Mesendoderm (in vitro differentiated cells): ENCODE measurements around the gene BMP15.

Experiments used
- DNase-seq: peaks from one replicate; pipeline ENCODE4 v3.0.0; 2013
- H2AK5ac ChIP-seq: 2 replicates; pipeline ENCODE4 v1.6.1; 2013; ENCODE audit warnings: low read length, inconsistent platforms
- H2BK120ac ChIP-seq: 2 replicates; pipeline ENCODE4 v1.6.1; 2013; ENCODE audit warnings: low read depth, mild to moderate bottlenecking, low read length, moderate library complexity, mixed read lengths
- H2BK15ac ChIP-seq: replicated peaks from 2 replicates; pipeline ENCODE4 v1.6.1; 2013; ENCODE audit warnings: low read depth, mild to moderate bottlenecking, moderate library complexity
- H2BK5ac ChIP-seq: 2 replicates; pipeline ENCODE4 v1.6.1; 2013; ENCODE audit warnings: low read length, inconsistent platforms
- H3K18ac ChIP-seq: 2 replicates; pipeline ENCODE4 v1.6.1; 2013; ENCODE audit warnings: mild to moderate bottlenecking, low read length, mixed read lengths
- H3K23ac ChIP-seq: one replicate; pipeline ENCODE4 v1.6.1; 2013; ENCODE audit warnings: low read length
- H3K27ac ChIP-seq: 2 replicates; pipeline ENCODE4 v1.5.1; 2013; ENCODE audit warnings: low read depth, mild to moderate bottlenecking, inconsistent platforms, low read length, moderate library complexity
- H3K27me3 ChIP-seq: 2 replicates; pipeline ENCODE4 v1.6.1; 2013; ENCODE audit warnings: low read length, control low read depth, mild to moderate bottlenecking, inconsistent platforms; ENCODE audit not compliant: insufficient read depth, poor library complexity
- H3K36me3 ChIP-seq: 2 replicates; pipeline ENCODE4 v1.6.1; 2013; ENCODE audit warnings: low read length, inconsistent platforms; ENCODE audit not compliant: control insufficient read depth, insufficient read depth
- H3K4ac ChIP-seq: one replicate; pipeline ENCODE4 v1.6.1; 2013; ENCODE audit warnings: low read depth, mild to moderate bottlenecking, low read length, moderate library complexity
- H3K4me1 ChIP-seq: 2 replicates; pipeline ENCODE4 v1.6.1; 2013; ENCODE audit warnings: low read depth, low read length, inconsistent platforms; ENCODE audit not compliant: control insufficient read depth
- H3K4me2 ChIP-seq: 2 replicates; pipeline ENCODE4 v1.6.1; 2013; ENCODE audit warnings: low read length
- H3K4me3 ChIP-seq: 2 replicates; pipeline ENCODE4 v1.5.1; 2013; ENCODE audit warnings: mild to moderate bottlenecking, low read length
- H3K56ac ChIP-seq: one replicate; pipeline ENCODE4 v1.6.1; 2013; ENCODE audit warnings: low read length
- H3K79me1 ChIP-seq: 2 replicates; pipeline ENCODE4 v1.6.1; 2013; ENCODE audit warnings: low read length, inconsistent platforms
- H3K79me2 ChIP-seq: 2 replicates; pipeline ENCODE4 v1.6.1; 2013; ENCODE audit warnings: mild to moderate bottlenecking, low read length; ENCODE audit not compliant: control insufficient read depth, insufficient read depth
- H3K9ac ChIP-seq: 2 replicates; pipeline ENCODE4 v1.6.1; 2013; ENCODE audit warnings: low read length, inconsistent platforms
- H4K5ac ChIP-seq: one replicate; pipeline ENCODE4 v1.6.1; 2013; ENCODE audit warnings: low read length
- H4K8ac ChIP-seq: one replicate; pipeline ENCODE4 v1.6.1; 2013; ENCODE audit warnings: low read depth, mild to moderate bottlenecking, control low read depth, low read length, moderate library complexity
- WGBS: extraction: QIAGEN DNeasy Blood & Tissue Kit; methylation state at CpG from one replicate; pipeline ENCODE4 v1.1.7; 2013; ENCODE audit warnings: low lambda C conversion rate, missing lambda C conversion rate; ENCODE audit not compliant: insufficient coverage; ENCODE audit errors: extremely low coverage; 5-methylcytosine and 5-hydroxymethylcytosine counted together

BMP15 gene

DNA sequence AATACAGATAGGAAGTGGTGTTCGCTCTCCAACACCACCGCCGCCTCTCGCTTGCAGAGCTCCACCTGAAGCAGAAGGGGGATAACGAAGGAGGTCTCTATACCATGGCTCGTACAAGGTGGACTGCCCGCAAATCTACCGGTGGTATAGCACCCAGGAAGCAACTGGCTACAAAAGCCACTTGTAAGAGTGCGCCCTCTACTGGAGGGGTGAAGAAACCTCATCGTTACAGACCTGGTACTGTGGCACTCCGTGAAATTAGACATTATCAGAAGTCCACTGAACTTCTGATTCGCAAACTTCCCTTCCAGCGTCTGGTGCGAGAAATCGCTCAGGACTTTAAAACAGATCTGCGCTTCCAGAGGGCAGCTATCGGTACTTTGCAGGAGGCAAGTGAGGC lies 5.2 kb upstream of the BMP15 start:
- Histone ChIP-seq H4K8ac (no peak overlapping the region), H3K9ac (no peak overlapping the region), H3K27ac (no peak overlapping the region), H3K56ac (no peak overlapping the region), H3K23ac (no peak overlapping the region), H3K4me2 (no peak overlapping the region), H3K36me3 (no peaks in the 10 kb centered on the region), H3K4me3 (no peak overlapping the region), H3K79me2 (no peaks in the 10 kb centered on the region), H3K4me1 (no peaks in the 10 kb centered on the region), H2AK5ac (no peak overlapping the region), H4K5ac (no peak overlapping the region), H3K79me1 (no peaks in the 10 kb centered on the region), H3K18ac (no peak overlapping the region), H3K4ac (no peak overlapping the region), H2BK120ac (no peak overlapping the region), H2BK5ac (no peak overlapping the region), H2BK15ac (no peak overlapping the region), H3K27me3 (no peaks in the 10 kb centered on the region)
- peak; percentile 4 for DNase-seq
- no CpG with 5 or more reads among the region's 17 CpGs for WGBS

DNA sequence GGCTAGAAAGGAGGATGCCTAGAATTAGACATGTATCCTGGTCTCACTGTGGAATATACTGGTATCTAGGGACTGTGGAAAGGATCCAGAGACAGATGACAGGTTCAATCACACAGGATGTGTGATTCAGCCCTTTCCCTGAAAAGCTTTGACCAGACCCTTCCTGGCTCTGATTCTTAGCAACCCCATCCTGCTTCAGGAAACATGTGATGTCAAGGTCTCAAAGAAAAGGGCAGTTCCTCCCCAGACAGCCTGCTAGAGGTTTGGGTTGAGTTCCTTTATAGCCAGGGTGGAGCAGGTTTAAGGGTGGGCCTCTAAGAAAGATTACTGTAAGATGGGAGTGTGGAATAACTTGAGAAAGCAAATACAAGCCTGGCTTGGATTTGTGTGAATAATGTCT lies 3.0 kb downstream of the BMP15 start:
- H3K4me2 ChIP-seq, result no peak overlapping the region
- H4K8ac ChIP-seq, result no peak overlapping the region
- H3K4me1 ChIP-seq, result no peaks in the 10 kb centered on the region
- no peak overlapping the region for H3K23ac ChIP-seq
- no peaks in the 10 kb centered on the region for H3K27me3 ChIP-seq
- H3K4ac ChIP-seq, result no peak overlapping the region
- H4K5ac ChIP-seq, result no peak overlapping the region
- no peak for DNase-seq
- no peaks in the 10 kb centered on the region for H3K79me2 ChIP-seq
- no peak overlapping the region for H3K9ac ChIP-seq
- no peak overlapping the region for H3K27ac ChIP-seq
- no peak overlapping the region for H3K56ac ChIP-seq
- H3K18ac ChIP-seq, result no peak overlapping the region
- H3K4me3 ChIP-seq, result no peak overlapping the region
- H2BK15ac ChIP-seq, result no peak overlapping the region
- no peaks in the 10 kb centered on the region for H3K36me3 ChIP-seq
- H2BK5ac ChIP-seq, result no peak overlapping the region
- no peak overlapping the region for H2AK5ac ChIP-seq
- H2BK120ac ChIP-seq, result no peak overlapping the region
- no peaks in the 10 kb centered on the region for H3K79me1 ChIP-seq

DNA sequence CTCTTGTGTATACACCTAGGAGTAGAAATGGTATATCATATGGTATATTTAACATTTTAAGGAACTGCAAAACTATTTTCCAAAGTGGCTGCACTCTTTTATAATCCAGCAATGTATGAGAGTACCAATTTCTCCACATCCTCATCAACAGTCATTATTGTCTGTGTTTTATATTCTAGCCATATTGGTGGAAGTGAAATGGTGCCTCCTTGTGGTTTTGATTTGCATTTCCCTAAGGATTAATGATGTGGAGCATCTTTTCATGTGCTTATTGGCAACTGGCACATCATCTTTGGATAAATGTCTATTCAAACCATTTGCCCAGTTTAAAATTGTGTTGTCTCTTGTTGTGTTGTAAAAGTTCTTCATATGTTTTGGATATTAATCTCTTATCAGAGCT lies 9.6 kb downstream of the BMP15 start:
- peak; percentile 14 for DNase-seq

DNA sequence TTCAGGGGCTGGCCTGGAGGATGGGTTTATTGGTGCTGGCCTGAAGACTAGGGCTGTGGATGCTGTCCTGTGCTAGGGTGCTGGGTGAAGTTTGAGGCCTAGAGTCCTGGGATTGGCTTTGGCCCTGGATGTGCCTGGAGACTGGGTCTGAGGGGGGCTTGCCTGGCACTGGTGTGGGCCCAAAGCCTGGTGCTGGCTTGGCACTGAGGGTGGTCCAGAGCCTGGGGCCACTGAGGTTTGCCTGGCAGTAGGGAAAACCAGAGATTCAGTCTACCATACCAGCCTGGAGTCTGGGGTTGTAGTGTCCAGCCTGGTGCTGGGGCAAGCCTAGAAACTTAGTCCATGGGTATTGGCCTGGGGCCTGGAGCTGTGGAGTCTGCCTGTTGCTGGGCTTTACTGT lies 16.6 kb downstream of the BMP15 start:
- no peak overlapping the region for H3K18ac ChIP-seq
- H4K5ac ChIP-seq, result no peak overlapping the region
- no peak overlapping the region for H2BK120ac ChIP-seq
- H3K36me3 ChIP-seq, result no peaks in the 10 kb centered on the region
- no peak for DNase-seq
- H2AK5ac ChIP-seq, result no peak overlapping the region
- H2BK15ac ChIP-seq, result no peak overlapping the region
- no peak overlapping the region for H2BK5ac ChIP-seq
- H3K4me3 ChIP-seq, result no peak overlapping the region
- no peak overlapping the region for H3K9ac ChIP-seq
- no peak overlapping the region for H3K27ac ChIP-seq
- no peaks in the 10 kb centered on the region for H3K79me1 ChIP-seq
- no peaks in the 10 kb centered on the region for H3K79me2 ChIP-seq
- H4K8ac ChIP-seq, result no peak overlapping the region
- H3K56ac ChIP-seq, result no peak overlapping the region
- H3K4me2 ChIP-seq, result no peak overlapping the region
- no peaks in the 10 kb centered on the region for H3K27me3 ChIP-seq
- H3K23ac ChIP-seq, result no peak overlapping the region
- no peaks in the 10 kb centered on the region for H3K4me1 ChIP-seq
- no peak overlapping the region for H3K4ac ChIP-seq

More for the DNA sequence above, 9.6 kb downstream of the BMP15 start:
- Histone ChIP-seq H3K9ac (no peak overlapping the region), H2BK120ac (no peak overlapping the region), H3K4ac (no peak overlapping the region), H3K18ac (no peak overlapping the region), H2BK15ac (no peak overlapping the region), H2AK5ac (no peak overlapping the region), H3K56ac (no peak overlapping the region), H3K27ac (no peak overlapping the region), H3K79me1 (no peaks in the 10 kb centered on the region), H3K23ac (no peak overlapping the region), H3K79me2 (no peaks in the 10 kb centered on the region), H4K8ac (no peak overlapping the region), H3K27me3 (no peaks in the 10 kb centered on the region), H3K36me3 (no peaks in the 10 kb centered on the region), H2BK5ac (no peak overlapping the region), H3K4me3 (no peak overlapping the region), H3K4me2 (no peak overlapping the region), H4K5ac (no peak overlapping the region), H3K4me1 (no peaks in the 10 kb centered on the region)

DNA sequence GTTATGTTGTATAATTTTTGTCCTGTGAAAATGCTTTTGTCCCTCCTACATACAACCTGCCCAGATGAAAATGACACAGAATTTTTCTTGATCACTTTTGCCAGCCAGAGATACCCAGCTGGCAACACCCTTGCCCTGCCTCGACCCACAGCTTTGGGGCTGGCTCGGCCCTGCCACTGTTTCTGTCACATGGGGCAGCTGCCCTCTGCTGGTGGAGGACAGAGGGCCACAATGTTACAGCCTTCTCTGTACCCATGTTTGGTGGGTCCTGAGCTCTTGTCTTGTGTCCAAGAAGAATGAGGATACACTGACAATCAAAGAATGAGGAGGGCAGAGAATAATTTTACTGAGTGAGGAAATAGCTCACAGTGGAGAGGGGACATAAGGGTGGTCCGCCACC lies 31.1 kb downstream of the BMP15 start:
- Histone ChIP-seq H3K27me3 (no peaks in the 10 kb centered on the region), H3K9ac (no peak overlapping the region), H2BK5ac (no peak overlapping the region), H3K4me3 (no peak overlapping the region), H2BK120ac (no peak overlapping the region), H3K23ac (no peak overlapping the region), H3K18ac (no peak overlapping the region), H3K79me1 (no peaks in the 10 kb centered on the region), H3K79me2 (no peaks in the 10 kb centered on the region), H2AK5ac (no peak overlapping the region), H4K8ac (no peak overlapping the region), H3K4ac (no peak overlapping the region), H4K5ac (no peak overlapping the region), H3K4me1 (no peaks in the 10 kb centered on the region), H3K56ac (no peak overlapping the region), H3K4me2 (no peak overlapping the region), H3K27ac (no peak overlapping the region), H3K36me3 (no peaks in the 10 kb centered on the region), H2BK15ac (no peak overlapping the region)
- WGBS, result no CpG with 5 or more reads among the region's 3 CpGs
- DNase-seq, result peak; percentile 19

DNA sequence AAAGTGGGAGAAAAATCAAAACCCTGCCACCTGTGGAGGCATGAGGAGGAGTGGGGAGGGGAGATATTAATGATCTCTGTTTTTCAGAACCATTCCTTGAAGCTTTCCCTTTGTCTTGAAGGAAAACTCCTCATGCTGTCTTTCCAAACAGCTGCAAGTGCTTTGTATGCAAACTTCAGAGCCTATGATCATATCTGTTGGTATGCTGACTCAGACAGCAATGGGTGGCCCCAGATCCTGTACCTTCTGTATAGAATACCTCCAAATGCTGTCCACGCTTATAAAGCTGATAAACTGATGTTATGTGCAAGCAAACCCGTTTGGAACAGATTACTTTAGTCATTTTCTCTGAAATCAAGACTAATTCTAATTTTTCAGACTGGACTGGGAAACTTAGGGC lies 31.9 kb downstream of the BMP15 start:
- Histone ChIP-seq H3K27me3 (no peaks in the 10 kb centered on the region), H3K4me2 (no peak overlapping the region), H3K18ac (no peak overlapping the region), H3K4me3 (no peak overlapping the region), H2BK15ac (no peak overlapping the region), H4K5ac (no peak overlapping the region), H3K79me2 (no peaks in the 10 kb centered on the region), H2BK5ac (no peak overlapping the region), H4K8ac (no peak overlapping the region), H3K27ac (no peak overlapping the region), H3K9ac (no peak overlapping the region), H3K36me3 (no peaks in the 10 kb centered on the region), H2AK5ac (no peak overlapping the region), H3K79me1 (no peaks in the 10 kb centered on the region), H2BK120ac (no peak overlapping the region), H3K56ac (no peak overlapping the region), H3K4ac (no peak overlapping the region), H3K23ac (no peak overlapping the region), H3K4me1 (no peaks in the 10 kb centered on the region)
- peak; percentile 10 for DNase-seq
- no CpG with 5 or more reads among the region's 2 CpGs for whole genome bisulfite sequencing
